GM12865 (cell line): ENCODE results near the gene TRIM46.
A peak's percentile ranks its signal among the peaks of the same experiment; 100 is the strongest.
"Not testable (repeated sequence)": the region's sequence is repeated elsewhere in the genome, so short reads cannot be mapped to it uniquely, and the experiment has no call there.

Experiments
- DNase-seq: peaks from one replicate; pipeline ENCODE4 v3.0.0; 2010; ENCODE audit warnings: low read depth
- H3K4me3 ChIP-seq: 2 replicates; pipeline ENCODE4 v1.5.1; 2011; ENCODE audit warnings: mild to moderate bottlenecking, low read depth, low read length, control low read depth
- CTCF ChIP-seq: IDR thresholded peaks from 2 replicates; pipeline ENCODE4 v1.5.1; 2011; ENCODE audit warnings: low read length, control low read depth, low read depth, inconsistent platforms; ENCODE audit not compliant: insufficient read depth; ENCODE audit errors: missing control alignments

Gene TRIM46

GRCh38 chr1:155192346-155193274 lies 19.0 kb downstream of the TRIM46 start:
- no peak for TF ChIP-seq CTCF
- H3K4me3 ChIP-seq, result peak overlapping the region; percentile 60
- no peak for DNase-seq

GRCh38 chr1:155193275-155193990 lies 19.8 kb downstream of the TRIM46 start:
- H3K4me3 ChIP-seq, result peak overlapping the region; percentile 60
- peak; percentile 90 for DNase-seq
- peak; percentile 98 for TF ChIP-seq CTCF

GRCh38 chr1:155193991-155194240 lies 20.3 kb downstream of the TRIM46 start:
- not testable (repeated sequence) for DNase-seq
- peak overlapping the region; percentile 60 for H3K4me3 ChIP-seq

- no peak for DNase-seq
- peak overlapping the region; percentile 60 for H3K4me3 ChIP-seq
- no peak for TF ChIP-seq CTCF
Measured at GRCh38 chr1:155195201-155196102, 21.8 kb downstream of the TRIM46 start.

- no peak for TF ChIP-seq CTCF
- no peak for DNase-seq
- no peak overlapping the region for H3K4me3 ChIP-seq
Measured at GRCh38 chr1:155196103-155196892, 22.6 kb downstream of the TRIM46 start.

- TF ChIP-seq CTCF, result no peak
- no peak overlapping the region for H3K4me3 ChIP-seq
Measured at GRCh38 chr1:155196893-155197638, 23.4 kb downstream of the TRIM46 start.

More at GRCh38 chr1:155196893-155197638, 23.4 kb downstream of the TRIM46 start:
- DNase-seq, result no peak
